ENCODE measurements around the gene TBC1D16.

TBC1D16 gene

GRCh38 chr17:79990051-79990592 lies 45.5 kb downstream of the TBC1D16 start:
- no peak for TF ChIP-seq CTCF (IDR thresholded peaks at IDR 0.05)

- no peak for TF ChIP-seq CTCF (IDR thresholded peaks at IDR 0.05)
Measured at GRCh38 chr17:79989106-79989835, 46.4 kb downstream of the TBC1D16 start.

- no peak for TF ChIP-seq CTCF (IDR thresholded peaks at IDR 0.05)
Measured at GRCh38 chr17:79988185-79988971, 47.3 kb downstream of the TBC1D16 start.

GRCh38 chr17:79987935-79988184 lies 47.8 kb downstream of the TBC1D16 start:
- TF ChIP-seq CTCF (IDR thresholded peaks at IDR 0.05), result no peak

- no peak for TF ChIP-seq CTCF (IDR thresholded peaks at IDR 0.05)
Measured at GRCh38 chr17:79987187-79987934, 48.3 kb downstream of the TBC1D16 start.

GRCh38 chr17:79986411-79987186 lies 49.1 kb downstream of the TBC1D16 start:
- no peak for TF ChIP-seq CTCF (IDR thresholded peaks at IDR 0.05)

- TF ChIP-seq CTCF (IDR thresholded peaks at IDR 0.05), result no peak
Measured at GRCh38 chr17:79985943-79986391, 49.7 kb downstream of the TBC1D16 start.
